H1 (cell line): ENCODE results near the gene PTPRD. TPM values are rescaled to one million over a fixed set of nuclear protein-coding genes. Genes with fewer than 3 reads are reported as not detected.
A peak's percentile ranks its signal among the peaks of the same experiment; 100 is the strongest.

ENCODE experiments used
- CTCF ChIA-PET: fragments of 300-600 bp; sonication (Branson Sonifier 250); formaldehyde crosslinking; loops from one replicate; lab custom pipeline; 2021; ENCODE audit not compliant: partially characterized antibody; lab: Charles Lee
- POLR2A ChIA-PET: fragments of 300-600 bp; sonication (Branson Sonifier 250); formaldehyde crosslinking; loops from one replicate; lab custom pipeline; 2021; ENCODE audit warnings: inconsistent platforms; ENCODE audit not compliant: partially characterized antibody; lab: Charles Lee
- DNase-seq, 2 experiments: peaks; one replicate each; pipeline versions ENCODE4 v3.0.0 to v3.0.0-alpha.2; 2010 to 2022; ENCODE audit warnings: low spot score in 2 of 2, low read depth in 1 of 2, mixed read lengths in 1 of 2
- FAIRE-seq: peaks from 2 replicates; lab custom pipeline; 2011; peaks lifted over from hg19 to GRCh38; lab: Jason Lieb, UNC
- H2AFZ ChIP-seq: 2 replicates; pipeline ENCODE4 v1.8.1; 2012; ENCODE audit warnings: low read length, inconsistent platforms
- H2AK5ac ChIP-seq: 2 replicates; pipeline ENCODE4 v1.6.1; 2013; ENCODE audit warnings: low read depth, low read length
- H2BK120ac ChIP-seq: replicated peaks from 2 replicates; pipeline ENCODE3; 2013; ENCODE audit warnings: low read depth, low read length, inconsistent platforms
- H2BK12ac ChIP-seq: 2 replicates; pipeline ENCODE4 v1.6.1; 2013; ENCODE audit warnings: low read depth, low read length
- H2BK15ac ChIP-seq: 2 replicates; pipeline ENCODE4 v1.6.1; 2013; ENCODE audit warnings: low read length
- H2BK20ac ChIP-seq: 2 replicates; pipeline ENCODE4 v1.6.1; 2013; ENCODE audit warnings: low read length
- H2BK5ac ChIP-seq: 2 replicates; pipeline ENCODE4 v1.6.1; 2013; ENCODE audit warnings: low read depth, low read length
- H3K14ac ChIP-seq: 2 replicates; pipeline ENCODE4 v1.6.1; 2013; ENCODE audit warnings: inconsistent platforms; ENCODE audit not compliant: insufficient read length
- H3K18ac ChIP-seq: 2 replicates; pipeline ENCODE4 v1.6.1; 2013; ENCODE audit warnings: low read length; ENCODE audit errors: extremely low read depth
- H3K23ac ChIP-seq: 2 replicates; pipeline ENCODE4 v1.6.1; 2013; ENCODE audit warnings: inconsistent platforms; ENCODE audit not compliant: insufficient read length
- H3K23me2 ChIP-seq: 2 replicates; pipeline ENCODE4 v1.6.1; 2013; ENCODE audit warnings: low read depth, low read length
- H3K27ac ChIP-seq: 2 replicates; pipeline ENCODE4 v1.6.1; 2011; ENCODE audit warnings: low read depth, low read length, inconsistent platforms
- H3K27me3 ChIP-seq, 4 experiments: replicated peaks in 1 of 4; 1 replicate in 1 of 4; 2 replicates in 3 of 4; pipeline versions ENCODE4 v1.6.1 to v1.8.1; 2011 to 2013; ENCODE audit warnings: low read length in 3 of 4, mild to moderate bottlenecking in 3 of 4, inconsistent platforms in 2 of 4, mixed read lengths in 2 of 4, moderate library complexity in 1 of 4; ENCODE audit not compliant: control insufficient read depth in 3 of 4, insufficient read depth in 3 of 4; ENCODE audit errors: extremely low read depth in 1 of 4
- H3K36me3 ChIP-seq, 4 experiments: 2 replicates each; pipeline versions ENCODE4 v1.6.1 to v1.8.1; 2011 to 2013; ENCODE audit warnings: mild to moderate bottlenecking in 4 of 4, low read length in 3 of 4, moderate library complexity in 2 of 4, control low read depth in 1 of 4, inconsistent platforms in 1 of 4; ENCODE audit not compliant: insufficient read depth in 4 of 4, control insufficient read depth in 2 of 4
- H3K4ac ChIP-seq: replicated peaks from 2 replicates; pipeline ENCODE3; 2013; ENCODE audit warnings: low read length, low read depth, mixed read lengths, inconsistent platforms; ENCODE audit not compliant: insufficient read length
- H3K4me1 ChIP-seq, 4 experiments: replicated peaks in 1 of 4; 1 replicate in 1 of 4; 2 replicates in 3 of 4; pipeline versions ENCODE4 v1.6.1 to v1.8.1; 2011 to 2013; ENCODE audit warnings: low read length in 3 of 4, inconsistent platforms in 2 of 4, mixed read lengths in 1 of 4; ENCODE audit not compliant: insufficient read depth in 4 of 4, control insufficient read depth in 3 of 4
- H3K4me2 ChIP-seq, 2 experiments: 2 replicates each; pipeline versions ENCODE4 v1.6.1 to v1.8.1; 2011 to 2013; ENCODE audit warnings: low read depth in 2 of 2, low read length in 2 of 2, control low read depth in 1 of 2, inconsistent platforms in 1 of 2, mild to moderate bottlenecking in 1 of 2; ENCODE audit not compliant: insufficient read depth in 1 of 2
- H3K4me3 ChIP-seq, 4 experiments: fragments of 200-600, 300-600 bp in 1 of 4; sonication (generic), shearing (Covaris generic), sonication (Bioruptor Twin) in 1 of 4; 2 replicates each; pipeline versions ENCODE4 v1.5.1 to v1.8.1; 2011 to 2016; ENCODE audit warnings: low read length in 4 of 4, low read depth in 3 of 4, control low read depth in 2 of 4, inconsistent platforms in 2 of 4, mild to moderate bottlenecking in 2 of 4, mixed read lengths in 1 of 4, moderate library complexity in 1 of 4; ENCODE audit not compliant: insufficient read depth in 2 of 4; ENCODE audit errors: extremely low read depth in 1 of 4
- H3K56ac ChIP-seq: replicated peaks from 2 replicates; pipeline ENCODE3; 2013; ENCODE audit warnings: low read depth, mild to moderate bottlenecking, mixed read lengths, low read length, inconsistent platforms; ENCODE audit not compliant: insufficient read length
- H3K79me1 ChIP-seq: 2 replicates; pipeline ENCODE4 v1.6.1; 2013; ENCODE audit warnings: low read depth, low read length, control low read depth
- H3K79me2 ChIP-seq, 2 experiments: 2 replicates each; pipeline versions ENCODE4 v1.6.1 to v1.8.1; 2012 to 2013; ENCODE audit warnings: low read length in 2 of 2, mild to moderate bottlenecking in 2 of 2, inconsistent platforms in 1 of 2; ENCODE audit not compliant: insufficient read depth in 2 of 2, control insufficient read depth in 1 of 2
- H3K9ac ChIP-seq, 4 experiments: replicated peaks in 1 of 4; 1 replicate in 1 of 4; 2 replicates in 3 of 4; pipeline versions ENCODE4 v1.6.1 to v1.8.1; 2011 to 2013; ENCODE audit warnings: low read depth in 3 of 4, low read length in 3 of 4, control low read depth in 2 of 4, mild to moderate bottlenecking in 2 of 4, moderate library complexity in 2 of 4, inconsistent platforms in 1 of 4; ENCODE audit errors: extremely low read depth in 1 of 4
- H3K9me3 ChIP-seq, 2 experiments: 2 replicates each; pipeline versions ENCODE4 v1.6.1 to v1.8.1; 2012 to 2013; ENCODE audit warnings: mild to moderate bottlenecking in 2 of 2, moderate library complexity in 2 of 2, control low read depth in 1 of 2, inconsistent platforms in 1 of 2, low read depth in 1 of 2, low read length in 1 of 2, mixed read lengths in 1 of 2; ENCODE audit not compliant: insufficient read depth in 2 of 2
- H4K20me1 ChIP-seq, 2 experiments: replicated peaks in 1 of 2; 2 replicates each; pipeline versions ENCODE3 to v1.8.1; 2011 to 2013; ENCODE audit warnings: inconsistent platforms in 2 of 2, low read length in 2 of 2, mild to moderate bottlenecking in 1 of 2; ENCODE audit not compliant: insufficient read depth in 2 of 2, control insufficient read depth in 1 of 2
- H4K5ac ChIP-seq: 2 replicates; pipeline ENCODE4 v1.6.1; 2013; ENCODE audit warnings: low read length, low read depth, mixed read lengths, inconsistent platforms; ENCODE audit not compliant: insufficient read length
- H4K8ac ChIP-seq: 2 replicates; pipeline ENCODE4 v1.8.0; 2013; ENCODE audit warnings: mild to moderate bottlenecking, moderate library complexity, low read length, inconsistent platforms; ENCODE audit not compliant: insufficient read depth; ENCODE audit errors: extremely low read depth
- H4K91ac ChIP-seq: replicated peaks from 2 replicates; pipeline ENCODE3; 2013; ENCODE audit warnings: low read length, mixed read lengths, inconsistent platforms; ENCODE audit not compliant: insufficient read length
- BRCA1 ChIP-seq: IDR thresholded peaks from 2 replicates; pipeline ENCODE4 v1.6.1; 2012; ENCODE audit warnings: low read depth, low read length, improper control_type of control experiment
- CEBPB ChIP-seq: IDR thresholded peaks from 2 replicates; pipeline ENCODE4 v1.6.1; 2012; ENCODE audit warnings: low read depth, low read length
- E2F6 ChIP-seq: IDR thresholded peaks from 2 replicates; pipeline ENCODE4 v1.6.1; 2012; ENCODE audit warnings: inconsistent platforms
- EGR1 ChIP-seq: IDR thresholded peaks from 2 replicates; pipeline ENCODE4 v1.6.1; 2011; ENCODE audit warnings: low read depth, low read length, borderline replicate concordance
- MAFK ChIP-seq: IDR thresholded peaks from 2 replicates; pipeline ENCODE4 v1.6.1; 2012; ENCODE audit warnings: low read depth, mild to moderate bottlenecking, improper control_type of control experiment, low read length
- RXRA ChIP-seq: IDR thresholded peaks from 2 replicates; pipeline ENCODE4 v1.6.1; 2011; ENCODE audit warnings: low read depth, mild to moderate bottlenecking, low read length, moderate library complexity; ENCODE audit not compliant: insufficient read depth
- SIRT6 ChIP-seq: IDR thresholded peaks from one replicate; pipeline ENCODE4 v1.7.1; 2012; ENCODE audit warnings: low read length, inconsistent platforms
- SP2 ChIP-seq: IDR thresholded peaks from 2 replicates; pipeline ENCODE4 v1.6.1; 2012; ENCODE audit warnings: mild to moderate bottlenecking, low read length, inconsistent platforms
- TBP ChIP-seq: IDR thresholded peaks from 2 replicates; pipeline ENCODE4 v1.6.1; 2011; ENCODE audit warnings: low read depth, low read length, improper control_type of control experiment
- YY1 ChIP-seq: IDR thresholded peaks from 2 replicates; pipeline ENCODE4 v1.6.1; 2011; ENCODE audit warnings: low read depth, mild to moderate bottlenecking, low read length
- WGBS, 2 experiments: shearing (Covaris generic) in 1 of 2; methylation state at CpG; one replicate each; pipeline versions ENCODE4 v1.1.6 to v1.1.7; 2013 to 2015; ENCODE audit warnings: low lambda C conversion rate in 2 of 2, mixed read lengths in 2 of 2, inconsistent platforms in 1 of 2, low coverage in 1 of 2, missing lambda C conversion rate in 1 of 2; ENCODE audit not compliant: insufficient replicate concordance in 2 of 2, insufficient coverage in 1 of 2, insufficient read length in 1 of 2; ENCODE audit errors: extremely low coverage in 1 of 2, missing lambda C conversion rate in 1 of 2; 5-methylcytosine and 5-hydroxymethylcytosine counted together
- polyA plus RNA-seq, 7 experiments: library from polyadenylated mRNA; depleted of rRNA in 3 of 7; stranded (reverse) in 5 of 7; unstranded in 2 of 7; fragments of >200 nt in 5 of 7; fragments of 200-250 nt in 2 of 7; gene quantifications; 1 replicate in 5 of 7; 2 replicates in 1 of 7; 4 replicates in 1 of 7; pipeline versions ENCODE4 v1.2.1 to v1.2.3, GENCODE V29; 2011 to 2013; ENCODE audit warnings: missing spikeins in 2 of 7, mixed read lengths in 2 of 7
- total RNA-seq: library from RNA; stranded (reverse); fragmentation: NEBNext Ultra II Directional; extraction: Animal tissue kit (Norgen Biotek cat#: 25700); gene quantifications from 2 replicates; pipeline ENCODE4 v1.2.1, GENCODE V29; 2021

PTPRD gene
- total and polyA plus RNA-seq, 2 of the 8 experiments (the other 6 are each of a cell fraction or from before 2014, with no cell fraction given) = 17.2 to 77.0 TPM

GRCh38 chr9:8863069-8863468, 1749.7 kb downstream of the PTPRD start:
- Histone ChIP-seq H3K4me3 (no peak overlapping the region), H2AFZ (no peak overlapping the region), H3K4ac (no peak overlapping the region), H4K20me1 (no peaks in the 10 kb centered on the region), H3K27ac (no peak overlapping the region), H3K79me1 (no peaks in the 10 kb centered on the region), H3K23me2 (peaks cover 4% of the 10 kb centered on the region; the same call in 1 of the 2 replicates), H3K14ac (no peak overlapping the region), H3K9ac (no peak overlapping the region), H3K18ac (no peak overlapping the region), H3K4me1 (peaks cover 2 to 14% (median 6%) of the 10 kb centered on the region in 4 experiments; a peak in 6 of 7 replicates), H4K5ac (no peak overlapping the region), H2BK5ac (no peak overlapping the region), H2BK12ac (no peak overlapping the region), H2AK5ac (peak overlapping the region; percentile 26; the same call in 1 of the 2 replicates), H2BK20ac (no peak overlapping the region), H2BK120ac (no peak overlapping the region), H3K23ac (no peak overlapping the region), H3K9me3 (no peaks in the 10 kb centered on the region), H3K27me3 (no peaks in the 10 kb centered on the region; a peak in 2 of 7 replicates), H3K79me2 (no peaks in the 10 kb centered on the region), H4K8ac (no peak overlapping the region), H3K36me3 (no peaks in the 10 kb centered on the region), H3K56ac (no peak overlapping the region), H3K4me2 (no peak overlapping the region), H4K91ac (no peak overlapping the region), H2BK15ac (no peak overlapping the region)
- POLR2A ChIA-PET = no interaction called here
- DNase-seq (no peak), FAIRE-seq (no peak)
- CTCF ChIA-PET = no interaction called here
- WGBS, 2 experiments = 94% methylated on average over 3 of the region's 3 CpGs; no CpG with 5 or more reads in 1 of the 2 experiments
- no peak for TF ChIP-seq BRCA1
- TF ChIP-seq TBP = no peak
- no peak for TF ChIP-seq E2F6
- no peak for TF ChIP-seq YY1
- TF ChIP-seq MAFK = no peak
- TF ChIP-seq CEBPB = no peak
- TF ChIP-seq RXRA = no peak
- TF ChIP-seq SP2 = no peak
- TF ChIP-seq EGR1 = no peak
- TF ChIP-seq SIRT6 = no peak
